Sigmoid colon (tissue), 7 donors: ENCODE data around the gene PRMT5. TPM values are rescaled to one million over a fixed set of nuclear protein-coding genes. Genes with fewer than 3 reads are reported as not detected.

Experiments used
- DNase-seq: peaks from one replicate; pipeline ENCODE4 v3.0.0-alpha.2; 2019
- H3K27ac ChIP-seq, 4 donors: fragments of 200-600 bp; sonication (generic); one replicate each; pipeline ENCODE4 v1.5.1; 2016 to 2019; ENCODE audit warnings: mild to moderate bottlenecking in 1 of 4
- H3K27me3 ChIP-seq, 3 donors: fragments of 200-600 bp; sonication (generic); one replicate each; pipeline ENCODE4 v1.5.1; 2019; ENCODE audit warnings: mild to moderate bottlenecking in 1 of 3
- H3K36me3 ChIP-seq, 4 donors: fragments of 200-600 bp; sonication (generic); one replicate each; pipeline ENCODE4 v1.5.1; 2016 to 2019
- H3K4me1 ChIP-seq, 4 donors: fragments of 200-600 bp; sonication (generic); one replicate each; pipeline ENCODE4 v1.5.1; 2017 to 2019
- H3K4me3 ChIP-seq, 4 donors: fragments of 200-600 bp; sonication (generic); one replicate each; pipeline ENCODE4 v1.5.1; 2017 to 2019; ENCODE audit warnings: mild to moderate bottlenecking in 2 of 4, moderate library complexity in 1 of 4
- H3K9me3 ChIP-seq, 4 donors: fragments of 200-600 bp in 3 of 4; sonication (generic) in 3 of 4; one replicate each; pipeline versions ENCODE4 v1.5.1 to v1.6.1; 2013 to 2019
- EP300 ChIP-seq, 4 donors: sonication (generic); formaldehyde crosslinking; IDR thresholded peaks; one replicate each; pipeline ENCODE4 v1.6.1; 2017; ENCODE audit warnings: antibody characterized with exemption in 4 of 4
- POLR2A ChIP-seq, 2 donors: fragments of 450-650 bp; IDR thresholded peaks; one replicate each; pipeline ENCODE4 v1.6.1; 2016; ENCODE audit warnings: antibody characterized with exemption in 2 of 2, mild to moderate bottlenecking in 2 of 2, moderate library complexity in 2 of 2
- POLR2AphosphoS5 ChIP-seq, 4 donors: sonication (generic); formaldehyde crosslinking; IDR thresholded peaks; one replicate each; pipeline ENCODE4 v1.6.1; 2017; ENCODE audit warnings: antibody characterized with exemption in 4 of 4
- WGBS, 2 donors: extraction: QIAGEN DNeasy Blood & Tissue Kit; methylation state at CpG; one replicate each; pipeline ENCODE4 v1.1.7; 2013; 5-methylcytosine and 5-hydroxymethylcytosine counted together
- intact Hi-C: fragments of 100-400 bp; cut with DNase I; formaldehyde crosslinking; loops from one replicate; pipeline ENCODE4 v1.15.1; 2023
- polyA plus RNA-seq, 3 donors: library from polyadenylated mRNA; stranded (reverse); fragments of 200-250 nt; gene quantifications; one replicate each; pipeline ENCODE4 v1.2.3, GENCODE V29; 2013
- total RNA-seq, 4 donors: library from RNA; depleted of rRNA; stranded (reverse); fragments of >200 nt; gene quantifications; one replicate each; pipeline ENCODE4 v1.1.0, GENCODE V29; 2016
- TF ChIP-seq, protein P1 (sequence below), 4 experiments: fragments of 450-650 bp in 3 of 4; fragments of 200-600 bp in 1 of 4; IDR thresholded peaks; one replicate each; pipeline ENCODE4 v1.5.1; 2016 to 2019; ENCODE audit warnings: antibody characterized with exemption in 4 of 4, mild to moderate bottlenecking in 3 of 4, moderate library complexity in 2 of 4
- donor health status: healthy with polysubstance abuse.
- donor health status: Bipolar disorder and iron deficiency.
- donor health status: healthy.

PRMT5 gene
- total and polyA plus RNA-seq, 7 donors, result 33.3 to 66.7 (median 53.3) TPM

DNA sequence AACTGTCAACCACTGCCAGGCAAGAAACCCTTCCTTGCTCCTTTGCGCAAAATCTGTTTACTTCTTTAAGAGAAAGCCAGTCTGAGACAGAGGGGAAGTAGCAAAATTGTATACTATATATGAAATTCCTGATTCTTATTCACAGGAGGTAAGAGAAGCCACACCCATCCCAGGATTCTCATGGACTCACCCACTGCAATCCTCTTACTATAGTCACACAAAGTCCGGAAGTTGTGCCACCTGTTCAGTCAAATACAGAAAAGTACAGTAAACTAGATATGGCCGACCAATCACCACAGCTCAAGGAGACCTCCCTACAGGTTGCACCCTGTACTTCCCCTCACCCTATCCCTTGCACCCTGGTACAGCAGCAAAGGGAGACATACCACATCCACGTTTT, 2.9 kb downstream of the PRMT5 start:
- Histone ChIP-seq H3K4me1 (peaks cover 0 to 21% (median 16%) of the 10 kb centered on the region in 4 donors), H3K36me3 (peaks cover 28 to 55% (median 32%) of the 10 kb centered on the region in 4 donors), H3K27ac (no peak overlapping the region), H3K9me3 (no peaks in the 10 kb centered on the region), H3K4me3 (no peak overlapping the region), H3K27me3 (no peaks in the 10 kb centered on the region)
- DNase-seq, result no peak
- no peak for TF ChIP-seq POLR2A (IDR thresholded peaks at IDR 0.05)
- no peak for TF ChIP-seq EP300 (IDR thresholded peaks at IDR 0.05)
- no peak for TF ChIP-seq POLR2AphosphoS5 (IDR thresholded peaks at IDR 0.05)
- TF ChIP-seq, protein P1, sequence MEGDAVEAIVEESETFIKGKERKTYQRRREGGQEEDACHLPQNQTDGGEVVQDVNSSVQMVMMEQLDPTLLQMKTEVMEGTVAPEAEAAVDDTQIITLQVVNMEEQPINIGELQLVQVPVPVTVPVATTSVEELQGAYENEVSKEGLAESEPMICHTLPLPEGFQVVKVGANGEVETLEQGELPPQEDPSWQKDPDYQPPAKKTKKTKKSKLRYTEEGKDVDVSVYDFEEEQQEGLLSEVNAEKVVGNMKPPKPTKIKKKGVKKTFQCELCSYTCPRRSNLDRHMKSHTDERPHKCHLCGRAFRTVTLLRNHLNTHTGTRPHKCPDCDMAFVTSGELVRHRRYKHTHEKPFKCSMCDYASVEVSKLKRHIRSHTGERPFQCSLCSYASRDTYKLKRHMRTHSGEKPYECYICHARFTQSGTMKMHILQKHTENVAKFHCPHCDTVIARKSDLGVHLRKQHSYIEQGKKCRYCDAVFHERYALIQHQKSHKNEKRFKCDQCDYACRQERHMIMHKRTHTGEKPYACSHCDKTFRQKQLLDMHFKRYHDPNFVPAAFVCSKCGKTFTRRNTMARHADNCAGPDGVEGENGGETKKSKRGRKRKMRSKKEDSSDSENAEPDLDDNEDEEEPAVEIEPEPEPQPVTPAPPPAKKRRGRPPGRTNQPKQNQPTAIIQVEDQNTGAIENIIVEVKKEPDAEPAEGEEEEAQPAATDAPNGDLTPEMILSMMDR (IDR thresholded peaks at IDR 0.05), result no peak
- intact Hi-C loops, result loop anchor here (10.0 kb wide), 1 partner anchor 378 kb away; the partner anchor contains the start of genes BCL2L2 and PPP1R3E
- 43 to 79% methylated on average over 4 of the region's 4 CpGs for WGBS, 2 donors

DNA sequence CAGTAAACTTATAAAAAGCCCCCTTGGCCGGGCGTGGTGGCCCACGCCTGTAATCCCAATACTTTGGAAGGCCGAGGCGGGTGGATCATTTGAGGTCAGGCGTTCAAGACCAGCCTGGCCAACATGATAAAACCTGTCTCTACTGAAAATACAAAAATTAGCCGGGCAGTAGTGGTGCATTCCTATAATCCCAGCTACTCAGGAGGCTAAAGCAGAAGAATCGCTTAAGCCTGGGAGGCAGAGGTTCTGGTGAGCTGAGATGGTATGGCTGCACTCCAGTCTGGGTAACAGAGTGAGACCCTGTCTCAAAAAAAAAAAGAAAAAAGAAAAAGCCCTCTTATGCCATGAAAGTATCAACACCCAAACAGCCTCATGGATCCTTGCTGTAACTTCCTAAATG, 3.7 kb downstream of the PRMT5 start:
- no peaks in the 10 kb centered on the region for H3K27me3 ChIP-seq
- intact Hi-C loops, result loop anchor here (10.0 kb wide), 1 partner anchor 379 kb away; the partner anchor contains the start of genes BCL2L2 and PPP1R3E
- WGBS, 2 donors, result 82 to 92% methylated on average over 8 of the region's 8 CpGs

DNA sequence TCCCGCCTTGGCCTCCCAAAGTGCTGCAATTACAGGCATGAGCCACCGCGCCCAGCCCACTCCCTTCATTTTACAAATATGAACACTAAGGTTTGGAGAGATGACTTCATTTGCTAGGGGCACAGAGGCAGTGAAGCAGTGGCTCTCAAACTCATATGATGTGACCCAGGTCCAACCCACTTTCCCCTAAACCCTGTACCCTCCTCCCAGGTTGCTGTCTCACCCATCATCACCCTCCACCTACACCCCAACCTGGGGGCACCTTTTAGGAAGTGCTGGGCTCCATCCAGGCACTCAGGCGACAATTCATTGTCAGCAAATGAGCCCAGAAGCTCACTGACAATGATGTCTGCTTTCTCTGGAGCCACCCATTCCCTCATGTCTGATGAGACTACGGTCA, 5.4 kb downstream of the PRMT5 start:
- H3K27me3 ChIP-seq, result no peaks in the 10 kb centered on the region
- H3K4me1 ChIP-seq, result peaks cover 0 to 20% (median 18%) of the 10 kb centered on the region in 4 donors
- H3K27ac ChIP-seq, result no peak overlapping the region
- no peaks in the 10 kb centered on the region for H3K9me3 ChIP-seq
- WGBS, 2 donors, result 96 to 97% methylated on average over 5 of the region's 5 CpGs
- DNase-seq, result no peak
- H3K36me3 ChIP-seq, result peaks cover 28 to 67% (median 32%) of the 10 kb centered on the region in 4 donors
- no peak for TF ChIP-seq EP300 (IDR thresholded peaks at IDR 0.05)
- TF ChIP-seq POLR2AphosphoS5 (IDR thresholded peaks at IDR 0.05), result no peak
- TF ChIP-seq, protein P1 (IDR thresholded peaks at IDR 0.05), result no peak
- no peak for TF ChIP-seq POLR2A (IDR thresholded peaks at IDR 0.05)
- H3K4me3 ChIP-seq, result no peak overlapping the region
- intact Hi-C loops, result loop anchor here (10.0 kb wide), 1 partner anchor 381 kb away; the partner anchor contains the start of genes BCL2L2 and PPP1R3E

More for the DNA sequence above, 3.7 kb downstream of the PRMT5 start:
- no peak for DNase-seq
- peaks cover 28 to 63% (median 32%) of the 10 kb centered on the region in 4 donors for H3K36me3 ChIP-seq
- H3K27ac ChIP-seq, result no peak overlapping the region
- no peak for TF ChIP-seq EP300 (IDR thresholded peaks at IDR 0.05)
- no peak for TF ChIP-seq POLR2AphosphoS5 (IDR thresholded peaks at IDR 0.05)
- no peak for TF ChIP-seq POLR2A (IDR thresholded peaks at IDR 0.05)
- TF ChIP-seq, protein P1 (IDR thresholded peaks at IDR 0.05), result no peak
- no peak overlapping the region for H3K4me3 ChIP-seq
- H3K9me3 ChIP-seq, result no peaks in the 10 kb centered on the region
- peaks cover 0 to 20% (median 15%) of the 10 kb centered on the region in 4 donors for H3K4me1 ChIP-seq

DNA sequence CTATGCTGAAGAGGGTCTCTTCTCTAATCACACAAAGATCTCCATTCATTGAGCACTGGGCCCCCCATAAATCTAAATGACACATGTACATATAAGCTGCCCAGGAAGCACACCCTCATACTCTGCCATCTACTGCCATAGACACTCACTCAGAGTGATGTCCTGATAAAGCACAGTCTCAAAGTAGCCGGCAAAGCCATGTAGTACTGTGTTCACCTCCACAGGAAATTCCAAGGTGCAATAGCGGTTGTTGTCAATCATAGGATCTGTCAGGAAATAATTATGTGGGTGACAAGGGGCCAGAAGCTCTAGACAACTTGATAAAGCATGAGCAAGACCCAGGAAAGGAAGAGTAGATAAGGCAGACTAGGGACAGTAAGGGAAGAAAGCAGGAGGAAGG, 6.9 kb downstream of the PRMT5 start:
- peaks cover 0 to 18% (median 14%) of the 10 kb centered on the region in 4 donors for H3K4me1 ChIP-seq
- 93 to 94% methylated on average over 2 of the region's 2 CpGs for WGBS, 2 donors
- intact Hi-C loops, result loop anchor here (10.0 kb wide), 1 partner anchor 383 kb away; the partner anchor contains the start of genes BCL2L2 and PPP1R3E
- H3K27me3 ChIP-seq, result no peaks in the 10 kb centered on the region
- no peak for TF ChIP-seq POLR2A (IDR thresholded peaks at IDR 0.05)
- TF ChIP-seq POLR2AphosphoS5 (IDR thresholded peaks at IDR 0.05), result no peak
- TF ChIP-seq, protein P1 (IDR thresholded peaks at IDR 0.05), result no peak
- no peak for TF ChIP-seq EP300 (IDR thresholded peaks at IDR 0.05)
- no peak for DNase-seq
- H3K4me3 ChIP-seq, result no peak overlapping the region
- H3K36me3 ChIP-seq, result peaks cover 28 to 67% (median 32%) of the 10 kb centered on the region in 4 donors
- H3K9me3 ChIP-seq, result no peaks in the 10 kb centered on the region
- no peak overlapping the region for H3K27ac ChIP-seq
